Bronchial epithelial cell (primary cell): ENCODE results near the gene DPP10. TPM values are rescaled to one million over a fixed set of nuclear protein-coding genes. Genes with fewer than 3 reads are reported as not detected.
A peak's percentile ranks its signal among the peaks of the same experiment; 100 is the strongest.

ENCODE experiments used
- DNase-seq: peaks from one replicate; pipeline ENCODE4 v3.0.0-alpha.2; 2010; ENCODE audit warnings: low read depth
- FAIRE-seq: peaks from 2 replicates; lab custom pipeline; 2011; peaks lifted over from hg19 to GRCh38; lab: Jason Lieb, UNC
- H3K27me3 ChIP-seq: 2 replicates; pipeline ENCODE4 v1.5.1; 2011; ENCODE audit warnings: low read length; ENCODE audit not compliant: control insufficient read depth, insufficient read depth
- H3K36me3 ChIP-seq: 2 replicates; pipeline ENCODE4 v1.5.1; 2011; ENCODE audit warnings: low read length; ENCODE audit not compliant: control insufficient read depth, insufficient read depth
- H3K4me3 ChIP-seq: 2 replicates; pipeline ENCODE4 v1.5.1; 2011; ENCODE audit warnings: mild to moderate bottlenecking, low read depth, low read length, control low read depth
- total RNA-seq: library from RNA; depleted of rRNA; stranded (reverse); fragments of >200 nt; gene quantifications from 2 replicates; pipeline ENCODE4 v1.2.1, GENCODE V29; 2014
- TF ChIP-seq, protein P1 (sequence below): IDR thresholded peaks from 2 replicates; pipeline ENCODE4 v1.5.1; 2011; ENCODE audit warnings: mild to moderate bottlenecking, moderate library complexity, low read length, control low read depth, inconsistent platforms; ENCODE audit not compliant: insufficient read depth, severe bottlenecking

The DPP10 gene
- total RNA-seq, 1 donor from 2014 or later: 0.26 TPM

DNA sequence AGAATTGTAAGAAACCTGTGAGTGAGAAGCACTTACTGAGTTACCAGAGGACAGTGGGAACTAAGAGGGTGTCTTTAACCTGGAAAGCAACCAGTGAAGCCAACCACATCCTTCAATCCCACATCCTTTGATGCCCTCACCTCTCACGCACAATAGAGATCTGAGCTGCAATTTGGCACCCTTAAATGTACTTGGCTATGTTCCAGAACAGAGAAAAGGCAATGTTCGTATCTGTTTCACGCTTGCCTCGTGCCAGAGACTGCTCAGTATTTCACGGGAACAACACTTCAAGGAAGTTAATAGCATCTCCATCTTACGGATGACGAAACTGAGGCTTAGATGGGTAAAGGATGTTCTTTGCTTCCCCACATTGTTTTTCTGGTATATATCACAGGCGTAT is 167.4 kb downstream of the DPP10 start:
- H3K4me3 ChIP-seq: no peak overlapping the region
- no peak for DNase-seq
- H3K36me3 ChIP-seq: no peaks in the 10 kb centered on the region
- TF ChIP-seq, protein P1, sequence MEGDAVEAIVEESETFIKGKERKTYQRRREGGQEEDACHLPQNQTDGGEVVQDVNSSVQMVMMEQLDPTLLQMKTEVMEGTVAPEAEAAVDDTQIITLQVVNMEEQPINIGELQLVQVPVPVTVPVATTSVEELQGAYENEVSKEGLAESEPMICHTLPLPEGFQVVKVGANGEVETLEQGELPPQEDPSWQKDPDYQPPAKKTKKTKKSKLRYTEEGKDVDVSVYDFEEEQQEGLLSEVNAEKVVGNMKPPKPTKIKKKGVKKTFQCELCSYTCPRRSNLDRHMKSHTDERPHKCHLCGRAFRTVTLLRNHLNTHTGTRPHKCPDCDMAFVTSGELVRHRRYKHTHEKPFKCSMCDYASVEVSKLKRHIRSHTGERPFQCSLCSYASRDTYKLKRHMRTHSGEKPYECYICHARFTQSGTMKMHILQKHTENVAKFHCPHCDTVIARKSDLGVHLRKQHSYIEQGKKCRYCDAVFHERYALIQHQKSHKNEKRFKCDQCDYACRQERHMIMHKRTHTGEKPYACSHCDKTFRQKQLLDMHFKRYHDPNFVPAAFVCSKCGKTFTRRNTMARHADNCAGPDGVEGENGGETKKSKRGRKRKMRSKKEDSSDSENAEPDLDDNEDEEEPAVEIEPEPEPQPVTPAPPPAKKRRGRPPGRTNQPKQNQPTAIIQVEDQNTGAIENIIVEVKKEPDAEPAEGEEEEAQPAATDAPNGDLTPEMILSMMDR: no peak
- H3K27me3 ChIP-seq: no peaks in the 10 kb centered on the region
- FAIRE-seq: peak; percentile 58

- no peak overlapping the region for H3K4me3 ChIP-seq
- TF ChIP-seq, protein P1: no peak
- no peaks in the 10 kb centered on the region for H3K27me3 ChIP-seq
- no peak for FAIRE-seq
- peak; percentile 64 for DNase-seq
- H3K36me3 ChIP-seq: no peaks in the 10 kb centered on the region
Measured at GRCh38 chr2:114610677-114611076, 168.2 kb downstream of the DPP10 start.

- TF ChIP-seq, protein P1: no peak
- DNase-seq: no peak
- FAIRE-seq: no peak
- no peaks in the 10 kb centered on the region for H3K36me3 ChIP-seq
- no peaks in the 10 kb centered on the region for H3K27me3 ChIP-seq
- H3K4me3 ChIP-seq: no peak overlapping the region
Measured at GRCh38 chr2:114614592-114614991, 172.2 kb downstream of the DPP10 start.

DNA sequence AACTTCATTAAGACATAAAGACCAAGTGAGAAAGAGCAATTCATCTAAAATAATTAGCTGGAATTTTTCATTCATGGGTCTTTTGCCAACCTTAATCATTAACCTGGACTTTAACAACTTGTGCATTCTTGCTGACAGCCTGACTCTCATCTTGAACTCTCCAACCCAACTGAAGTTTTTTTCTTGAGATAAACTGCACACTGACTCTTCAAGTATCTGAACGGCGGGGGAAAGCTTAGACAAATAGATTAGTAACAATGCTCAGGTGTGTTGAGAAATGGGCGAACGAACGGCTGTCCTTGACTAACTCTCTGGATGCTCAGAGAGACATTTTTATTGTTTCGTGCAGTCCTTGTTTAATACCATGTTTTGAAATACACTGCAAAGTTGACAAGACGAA is 186.0 kb downstream of the DPP10 start:
- Histone ChIP-seq H3K36me3 (no peaks in the 10 kb centered on the region), H3K4me3 (no peak overlapping the region), H3K27me3 (no peaks in the 10 kb centered on the region)
- no peak for DNase-seq
- no peak for FAIRE-seq
- TF ChIP-seq, protein P1: no peak

GRCh38 chr2:114631146-114631545 is 188.7 kb downstream of the DPP10 start:
- no peak for FAIRE-seq
- no peaks in the 10 kb centered on the region for H3K36me3 ChIP-seq
- DNase-seq: no peak
- H3K27me3 ChIP-seq: no peaks in the 10 kb centered on the region
- TF ChIP-seq, protein P1: no peak
- H3K4me3 ChIP-seq: no peak overlapping the region

DNA sequence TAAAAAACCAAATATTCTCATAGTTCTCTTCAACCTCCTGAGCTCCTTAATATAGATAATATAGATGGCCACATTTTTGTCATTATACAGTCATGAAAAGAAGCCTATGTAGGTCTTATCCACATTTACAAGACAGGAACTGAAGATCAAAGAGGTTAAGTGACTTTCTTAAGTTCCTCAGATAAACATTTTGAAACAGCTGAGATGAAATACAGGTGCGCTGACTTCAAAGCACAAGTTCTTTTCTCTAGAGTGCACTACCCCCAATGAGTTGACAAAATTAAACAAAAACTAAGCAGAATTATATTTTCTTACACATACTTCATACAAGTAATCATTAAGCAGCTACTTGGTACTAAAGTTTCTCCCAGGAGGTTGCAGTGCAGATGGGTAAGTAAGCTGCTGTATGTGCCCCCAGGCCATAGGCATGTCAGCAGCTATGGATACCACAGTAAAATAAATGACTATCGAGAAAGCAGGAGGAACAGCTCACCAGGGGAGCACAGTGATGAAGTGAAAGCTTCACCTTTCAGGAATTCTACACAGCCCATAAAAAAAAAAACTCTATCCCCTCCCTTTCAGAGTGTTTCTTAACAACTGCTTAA is 199.8 kb downstream of the DPP10 start:
- TF ChIP-seq, protein P1: no peak
- FAIRE-seq (no peak), DNase-seq (peak; percentile 8)
- no peaks in the 10 kb centered on the region for H3K36me3 ChIP-seq
- no peak overlapping the region for H3K4me3 ChIP-seq
- no peaks in the 10 kb centered on the region for H3K27me3 ChIP-seq
